Renal cortex interstitium (tissue), 11 donors: ENCODE measurements around the gene GRIK4. TPM values are rescaled to one million over a fixed set of nuclear protein-coding genes. Genes with fewer than 3 reads are reported as not detected.
A peak's percentile ranks its signal among the peaks of the same experiment; 100 is the strongest.

Experiments
- DNase-seq, 11 donors: peaks; one replicate each; pipeline ENCODE4 v3.0.0-alpha.2; 2013; ENCODE audit warnings: low read depth in 9 of 11, low spot score in 4 of 11; ENCODE audit errors: extremely low read depth in 1 of 11
- polyA plus RNA-seq, 3 donors: library from polyadenylated mRNA; unstranded; fragments of 120-200 nt; gene quantifications; one replicate each; pipeline ENCODE4 v1.2.1, GENCODE V29; 2013; ENCODE audit not compliant: insufficient read length in 3 of 3

GRIK4 gene
- polyA plus RNA-seq, 3 donors = 1.0 to 1.4 (median 1.2) TPM

- peak; percentile 28 to 80 (median 60) for DNase-seq
These were observed 134.1 kb downstream of the GRIK4 start for GRCh38 chr11:120645639-120646038.

GRCh38 chr11:120646206-120646605 lies 134.7 kb downstream of the GRIK4 start:
- no peak for DNase-seq

- no peak for DNase-seq
These were observed 136.1 kb downstream of the GRIK4 start for GRCh38 chr11:120647681-120648080.

- no peak for DNase-seq
These were observed 137.2 kb downstream of the GRIK4 start for GRCh38 chr11:120648771-120649170.

GRCh38 chr11:120649316-120649715 lies 137.8 kb downstream of the GRIK4 start:
- no peak for DNase-seq

GRCh38 chr11:120651396-120651795 lies 139.8 kb downstream of the GRIK4 start:
- no peak for DNase-seq

- DNase-seq = no peak
These were observed 140.3 kb downstream of the GRIK4 start for GRCh38 chr11:120651836-120652235.

- no peak for DNase-seq
These were observed 141.3 kb downstream of the GRIK4 start for GRCh38 chr11:120652705-120653335.

- no peak for DNase-seq
These were observed 144.0 kb downstream of the GRIK4 start for GRCh38 chr11:120655589-120655988.

GRCh38 chr11:120657306-120658070 lies 145.9 kb downstream of the GRIK4 start:
- DNase-seq = no peak

- DNase-seq = no peak
These were observed 146.5 kb downstream of the GRIK4 start for GRCh38 chr11:120658071-120658423.

GRCh38 chr11:120659076-120659475 lies 147.5 kb downstream of the GRIK4 start:
- no peak for DNase-seq

- DNase-seq = no peak
These were observed 148.5 kb downstream of the GRIK4 start for GRCh38 chr11:120660024-120660565.

GRCh38 chr11:120662071-120662676 lies 150.6 kb downstream of the GRIK4 start:
- DNase-seq = no peak

- no peak for DNase-seq
These were observed 151.6 kb downstream of the GRIK4 start for GRCh38 chr11:120663142-120663541.

- DNase-seq = no peak
These were observed 154.6 kb downstream of the GRIK4 start for GRCh38 chr11:120666121-120666639.

GRCh38 chr11:120667281-120667680 lies 155.7 kb downstream of the GRIK4 start:
- DNase-seq = no peak

- DNase-seq = no peak
These were observed 156.4 kb downstream of the GRIK4 start for GRCh38 chr11:120667934-120668333.

- no peak for DNase-seq
These were observed 157.0 kb downstream of the GRIK4 start for GRCh38 chr11:120668537-120668936.

GRCh38 chr11:120674542-120674941 lies 163.0 kb downstream of the GRIK4 start:
- peak in 3 of 11 donors; percentile 50 to 67 (median 59) for DNase-seq
